Measurements from ENCODE around the gene OR8B8. TPM values are rescaled to one million over a fixed set of nuclear protein-coding genes. Genes with fewer than 3 reads are reported as not detected.

The OR8B8 gene
- total RNA-seq, 1 donor from 2014 or later, result not detected

GRCh38 chr11:124429599-124429998 lies 15.9 kb downstream of the OR8B8 start:
- Mint-ChIP-seq H3K27me3 (ENCODE audit: low read depth) (peaks cover 5% of the 10 kb centered on the region), H3K4me3 (ENCODE audit: unreplicated experiment) (no peak overlapping the region), H3K4me1 (ENCODE audit: low read depth) (no peaks in the 10 kb centered on the region), H3K9me3 (ENCODE audit: low read depth) (peaks cover 17% of the 10 kb centered on the region), H3K36me3 (ENCODE audit: low read depth) (peaks cover 5% of the 10 kb centered on the region), H3K27ac (ENCODE audit: unreplicated experiment) (no peak overlapping the region)
- no peak for DNase-seq (ENCODE audit: low spot score)
- no peak for TF ChIP-seq CTCF (IDR thresholded peaks at IDR 0.05)

DNA sequence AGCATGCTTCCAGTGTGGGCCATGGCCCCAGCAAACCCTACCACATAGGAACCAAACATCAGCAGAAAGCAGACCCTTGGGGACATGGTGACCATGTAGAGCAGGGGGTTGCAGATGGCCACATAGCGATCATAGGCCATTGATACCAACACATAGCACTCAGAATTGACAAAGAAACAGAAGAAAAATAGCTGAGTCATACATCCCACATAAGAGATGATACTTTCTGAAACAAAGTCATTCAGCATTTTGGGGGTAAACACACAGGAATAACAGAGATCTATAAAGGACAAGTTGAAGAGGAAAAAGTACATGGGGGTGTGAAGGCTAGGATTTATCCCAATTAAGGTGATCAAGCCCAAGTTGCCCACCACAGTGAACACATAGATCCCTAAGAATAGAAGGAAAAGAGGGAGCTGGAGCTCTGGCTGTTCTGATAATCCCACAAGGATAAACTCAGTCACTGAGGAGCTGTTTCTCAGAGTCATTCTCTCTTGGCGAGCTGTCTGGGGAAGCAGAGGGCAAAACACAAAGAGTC lies 21.0 kb downstream of the OR8B8 start, which contains the start of gene OR8B4:
Gene OR8B4 (minus strand): TSS at position 488 of the 538 bp plus-strand sequence. CDS start 0 bp downstream, at position 488.
- Mint-ChIP-seq H3K27me3 (ENCODE audit: low read depth) (peaks cover 24% of the 10 kb centered on the region), H3K9me3 (ENCODE audit: low read depth) (peaks cover 10% of the 10 kb centered on the region), H3K36me3 (ENCODE audit: low read depth) (peaks cover 2% of the 10 kb centered on the region), H3K27ac (ENCODE audit: unreplicated experiment) (no peak within 1 kb of the TSS), H3K4me1 (ENCODE audit: low read depth) (no peaks in the 10 kb centered on the region), H3K4me3 (ENCODE audit: unreplicated experiment) (no peak within 1 kb of the TSS)
- TF ChIP-seq CTCF (IDR thresholded peaks at IDR 0.05), result no peak
- no peak for DNase-seq (ENCODE audit: low spot score)

GRCh38 chr11:124421043-124421442 lies 24.5 kb downstream of the OR8B8 start:
- no peaks in the 10 kb centered on the region for H3K9me3 Mint-ChIP-seq (ENCODE audit: low read depth)
- H3K36me3 Mint-ChIP-seq (ENCODE audit: low read depth), result no peaks in the 10 kb centered on the region
- peaks cover 41% of the 10 kb centered on the region for H3K27me3 Mint-ChIP-seq (ENCODE audit: low read depth)
- H3K4me1 Mint-ChIP-seq (ENCODE audit: low read depth), result no peaks in the 10 kb centered on the region
- no peak overlapping the region for H3K4me3 Mint-ChIP-seq (ENCODE audit: unreplicated experiment)
- DNase-seq (ENCODE audit: low spot score), result no peak
- H3K27ac Mint-ChIP-seq (ENCODE audit: unreplicated experiment), result no peak overlapping the region
- no peak for TF ChIP-seq CTCF (IDR thresholded peaks at IDR 0.05)

GRCh38 chr11:124415356-124415923 lies 30.1 kb downstream of the OR8B8 start:
- no peak overlapping the region for H3K27ac Mint-ChIP-seq (ENCODE audit: unreplicated experiment)
- peak; percentile 87 for TF ChIP-seq CTCF (IDR thresholded peaks at IDR 0.05)
- no peak overlapping the region for H3K4me3 Mint-ChIP-seq (ENCODE audit: unreplicated experiment)
- no peaks in the 10 kb centered on the region for H3K36me3 Mint-ChIP-seq (ENCODE audit: low read depth)
- H3K9me3 Mint-ChIP-seq (ENCODE audit: low read depth), result no peaks in the 10 kb centered on the region
- peaks cover 49% of the 10 kb centered on the region for H3K27me3 Mint-ChIP-seq (ENCODE audit: low read depth)
- no peak for DNase-seq (ENCODE audit: low spot score)
- no peaks in the 10 kb centered on the region for H3K4me1 Mint-ChIP-seq (ENCODE audit: low read depth)

- no peaks in the 10 kb centered on the region for H3K36me3 Mint-ChIP-seq (ENCODE audit: low read depth)
- H3K9me3 Mint-ChIP-seq (ENCODE audit: low read depth), result no peaks in the 10 kb centered on the region
- no peaks in the 10 kb centered on the region for H3K4me1 Mint-ChIP-seq (ENCODE audit: low read depth)
- TF ChIP-seq CTCF (IDR thresholded peaks at IDR 0.05), result no peak
- DNase-seq (ENCODE audit: low spot score), result no peak
- H3K27ac Mint-ChIP-seq (ENCODE audit: unreplicated experiment), result no peak overlapping the region
- no peak overlapping the region for H3K4me3 Mint-ChIP-seq (ENCODE audit: unreplicated experiment)
- peaks cover 60% of the 10 kb centered on the region for H3K27me3 Mint-ChIP-seq (ENCODE audit: low read depth)
These were observed 35.6 kb downstream of the OR8B8 start for GRCh38 chr11:124409906-124410305.

Measured in chondrocyte (in vitro differentiated cells).